Measurements from ENCODE around the gene COLEC11.
A peak's percentile ranks its signal among the peaks of the same experiment; 100 is the strongest.

COLEC11 gene

GRCh38 chr2:3645745-3646389 is 51.0 kb downstream of the COLEC11 start:
- H3K27me3 ChIP-seq (ENCODE audit: control insufficient read depth, insufficient read depth, low read length, poor library complexity, severe bottlenecking), result no peaks in the 10 kb centered on the region
- no peak overlapping the region for H3K4me3 ChIP-seq (ENCODE audit: insufficient read depth, low read depth, low read length)
- H3K4me1 ChIP-seq (ENCODE audit: control insufficient read depth, insufficient read depth, low read length), result peaks cover 11% of the 10 kb centered on the region
- 94 to 96% methylated on average over 9 to 10 of the region's 10 CpGs for WGBS, 2 experiments
- H3K27ac ChIP-seq (ENCODE audit: insufficient read depth, low read depth, low read length, poor library complexity, severe bottlenecking), result no peak overlapping the region
- no peaks in the 10 kb centered on the region for H3K9me3 ChIP-seq (ENCODE audit: control insufficient read depth, low read length)
- H3K36me3 ChIP-seq (ENCODE audit: control insufficient read depth, insufficient read depth, low read length), result no peaks in the 10 kb centered on the region

- no peaks in the 10 kb centered on the region for H3K9me3 ChIP-seq (ENCODE audit: control insufficient read depth, low read length)
- H3K27ac ChIP-seq (ENCODE audit: insufficient read depth, low read depth, low read length, poor library complexity, severe bottlenecking), result no peak overlapping the region
- no peaks in the 10 kb centered on the region for H3K36me3 ChIP-seq (ENCODE audit: control insufficient read depth, insufficient read depth, low read length)
- peaks cover 12% of the 10 kb centered on the region for H3K4me1 ChIP-seq (ENCODE audit: control insufficient read depth, insufficient read depth, low read length)
- no peak overlapping the region for H3K4me3 ChIP-seq (ENCODE audit: insufficient read depth, low read depth, low read length)
- H3K27me3 ChIP-seq (ENCODE audit: control insufficient read depth, insufficient read depth, low read length, poor library complexity, severe bottlenecking), result no peaks in the 10 kb centered on the region
- WGBS, 2 experiments, result 94% methylated on average over 8 of the region's 8 CpGs
Observed at GRCh38 chr2:3646446-3646845, 51.5 kb downstream of the COLEC11 start.

- H3K4me1 ChIP-seq (ENCODE audit: control insufficient read depth, insufficient read depth, low read length), result peaks cover 12% of the 10 kb centered on the region
- no peaks in the 10 kb centered on the region for H3K9me3 ChIP-seq (ENCODE audit: control insufficient read depth, low read length)
- H3K27me3 ChIP-seq (ENCODE audit: control insufficient read depth, insufficient read depth, low read length, poor library complexity, severe bottlenecking), result no peaks in the 10 kb centered on the region
- 85 to 86% methylated on average over 13 of the region's 13 CpGs for WGBS, 2 experiments
- H3K27ac ChIP-seq (ENCODE audit: insufficient read depth, low read depth, low read length, poor library complexity, severe bottlenecking), result no peak overlapping the region
- H3K36me3 ChIP-seq (ENCODE audit: control insufficient read depth, insufficient read depth, low read length), result no peaks in the 10 kb centered on the region
- no peak overlapping the region for H3K4me3 ChIP-seq (ENCODE audit: insufficient read depth, low read depth, low read length)
Observed at GRCh38 chr2:3647246-3647645, 52.3 kb downstream of the COLEC11 start.

GRCh38 chr2:3647831-3648651 is 53.1 kb downstream of the COLEC11 start:
- WGBS, 2 experiments, result 94 to 95% methylated on average over 14 of the region's 14 CpGs
- peaks cover 12% of the 10 kb centered on the region for H3K4me1 ChIP-seq (ENCODE audit: control insufficient read depth, insufficient read depth, low read length)
- no peaks in the 10 kb centered on the region for H3K27me3 ChIP-seq (ENCODE audit: control insufficient read depth, insufficient read depth, low read length, poor library complexity, severe bottlenecking)
- H3K27ac ChIP-seq (ENCODE audit: insufficient read depth, low read depth, low read length, poor library complexity, severe bottlenecking), result no peak overlapping the region
- no peak overlapping the region for H3K4me3 ChIP-seq (ENCODE audit: insufficient read depth, low read depth, low read length)
- no peaks in the 10 kb centered on the region for H3K9me3 ChIP-seq (ENCODE audit: control insufficient read depth, low read length)
- H3K36me3 ChIP-seq (ENCODE audit: control insufficient read depth, insufficient read depth, low read length), result no peaks in the 10 kb centered on the region

- Histone ChIP-seq H3K4me1 (ENCODE audit: control insufficient read depth, insufficient read depth, low read length) (peaks cover 12% of the 10 kb centered on the region), H3K27ac (ENCODE audit: insufficient read depth, low read depth, low read length, poor library complexity, severe bottlenecking) (no peak overlapping the region), H3K36me3 (ENCODE audit: control insufficient read depth, insufficient read depth, low read length) (no peaks in the 10 kb centered on the region), H3K4me3 (ENCODE audit: insufficient read depth, low read depth, low read length) (no peak overlapping the region), H3K9me3 (ENCODE audit: control insufficient read depth, low read length) (no peaks in the 10 kb centered on the region), H3K27me3 (ENCODE audit: control insufficient read depth, insufficient read depth, low read length, poor library complexity, severe bottlenecking) (no peaks in the 10 kb centered on the region)
- 94 to 95% methylated on average over 20 of the region's 20 CpGs for WGBS, 2 experiments
Observed at GRCh38 chr2:3648652-3649177, 53.8 kb downstream of the COLEC11 start.

- Histone ChIP-seq H3K4me1 (ENCODE audit: control insufficient read depth, insufficient read depth, low read length) (peaks cover 12% of the 10 kb centered on the region), H3K36me3 (ENCODE audit: control insufficient read depth, insufficient read depth, low read length) (no peaks in the 10 kb centered on the region), H3K4me3 (ENCODE audit: insufficient read depth, low read depth, low read length) (no peak overlapping the region), H3K27me3 (ENCODE audit: control insufficient read depth, insufficient read depth, low read length, poor library complexity, severe bottlenecking) (no peaks in the 10 kb centered on the region), H3K9me3 (ENCODE audit: control insufficient read depth, low read length) (no peaks in the 10 kb centered on the region), H3K27ac (ENCODE audit: insufficient read depth, low read depth, low read length, poor library complexity, severe bottlenecking) (no peak overlapping the region)
- 95% methylated on average over 16 of the region's 16 CpGs for WGBS, 2 experiments
Observed at GRCh38 chr2:3649581-3649980, 54.7 kb downstream of the COLEC11 start.

- WGBS, 2 experiments, result 86 to 87% methylated on average over 20 of the region's 20 CpGs
- Histone ChIP-seq H3K27ac (ENCODE audit: insufficient read depth, low read depth, low read length, poor library complexity, severe bottlenecking) (no peak overlapping the region), H3K27me3 (ENCODE audit: control insufficient read depth, insufficient read depth, low read length, poor library complexity, severe bottlenecking) (no peaks in the 10 kb centered on the region), H3K9me3 (ENCODE audit: control insufficient read depth, low read length) (no peaks in the 10 kb centered on the region), H3K4me1 (ENCODE audit: control insufficient read depth, insufficient read depth, low read length) (peaks cover 12% of the 10 kb centered on the region), H3K4me3 (ENCODE audit: insufficient read depth, low read depth, low read length) (no peak overlapping the region), H3K36me3 (ENCODE audit: control insufficient read depth, insufficient read depth, low read length) (no peaks in the 10 kb centered on the region)
Observed at GRCh38 chr2:3650140-3650920, 55.4 kb downstream of the COLEC11 start.

- H3K4me3 ChIP-seq (ENCODE audit: insufficient read depth, low read depth, low read length), result peak overlapping the region; percentile 29
- no peaks in the 10 kb centered on the region for H3K9me3 ChIP-seq (ENCODE audit: control insufficient read depth, low read length)
- H3K27ac ChIP-seq (ENCODE audit: insufficient read depth, low read depth, low read length, poor library complexity, severe bottlenecking), result peak overlapping the region; percentile 97
- H3K27me3 ChIP-seq (ENCODE audit: control insufficient read depth, insufficient read depth, low read length, poor library complexity, severe bottlenecking), result no peaks in the 10 kb centered on the region
- 14 to 16% methylated on average over 45 of the region's 45 CpGs for WGBS, 2 experiments
- H3K36me3 ChIP-seq (ENCODE audit: control insufficient read depth, insufficient read depth, low read length), result no peaks in the 10 kb centered on the region
- H3K4me1 ChIP-seq (ENCODE audit: control insufficient read depth, insufficient read depth, low read length), result peaks cover 16% of the 10 kb centered on the region
Observed at GRCh38 chr2:3651691-3652648, 57.1 kb downstream of the COLEC11 start.

GRCh38 chr2:3652896-3653625 is 58.1 kb downstream of the COLEC11 start:
- no peaks in the 10 kb centered on the region for H3K36me3 ChIP-seq (ENCODE audit: control insufficient read depth, insufficient read depth, low read length)
- H3K9me3 ChIP-seq (ENCODE audit: control insufficient read depth, low read length), result no peaks in the 10 kb centered on the region
- peaks cover 23% of the 10 kb centered on the region for H3K4me1 ChIP-seq (ENCODE audit: control insufficient read depth, insufficient read depth, low read length)
- H3K4me3 ChIP-seq (ENCODE audit: insufficient read depth, low read depth, low read length), result no peak overlapping the region
- no peak overlapping the region for H3K27ac ChIP-seq (ENCODE audit: insufficient read depth, low read depth, low read length, poor library complexity, severe bottlenecking)
- no peaks in the 10 kb centered on the region for H3K27me3 ChIP-seq (ENCODE audit: control insufficient read depth, insufficient read depth, low read length, poor library complexity, severe bottlenecking)
- 95% methylated on average over 9 of the region's 9 CpGs for WGBS, 2 experiments

Measured in ectodermal cell (in vitro differentiated cells).